Stimulated activated CD8-positive, alpha-beta memory T cell treated with anti-CD3 and anti-CD28 coated beads, Interleukin-12 subunit alpha, Interleukin-12 subunit beta, amount 100 ng/mL, for 1 hour (primary cell): ENCODE results near the gene CD151.

Experiments used
- DNase-seq: peaks from one replicate; pipeline ENCODE4 v3.0.0-alpha.2; 2020; ENCODE audit warnings: low read depth

The CD151 gene

GRCh38 chr11:829176-829846 lies 3.4 kb upstream of the CD151 start:
- no peak for DNase-seq

DNA sequence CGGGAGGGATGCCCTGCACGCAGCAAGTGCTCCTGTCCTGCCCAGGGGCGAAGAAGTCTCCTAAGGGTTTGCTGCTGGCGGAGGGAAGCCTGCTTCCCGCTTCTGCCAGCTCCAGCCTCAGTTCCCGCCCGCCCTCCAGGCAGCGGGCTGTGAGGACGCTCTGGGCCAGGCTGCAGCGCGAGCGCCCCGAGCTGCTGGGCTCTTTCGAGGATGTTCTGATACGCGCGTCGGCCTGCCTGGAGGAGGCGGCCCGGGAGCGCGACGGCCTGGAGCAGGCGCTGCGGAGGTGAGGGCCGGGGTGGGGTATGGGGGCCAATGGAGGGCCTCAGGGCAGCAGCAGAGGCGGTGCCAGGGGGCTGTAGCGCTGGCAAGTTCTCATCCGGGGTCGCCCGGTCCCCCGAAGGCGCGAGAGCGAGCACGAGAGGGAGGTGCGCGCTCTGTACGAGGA lies 2.9 kb upstream of the CD151 start:
- DNase-seq: no peak

GRCh38 chr11:830295-831117 lies 2.2 kb upstream of the CD151 start:
- peak; percentile 42 for DNase-seq

- no peak for DNase-seq
Observed at GRCh38 chr11:831118-831864, 1.5 kb upstream of the CD151 start.

GRCh38 chr11:831961-832528 lies 707 bp upstream of the CD151 start:
- DNase-seq: no peak

- no peak for DNase-seq
Observed at GRCh38 chr11:833114-833791, 501 bp downstream of the CD151 start.

DNA sequence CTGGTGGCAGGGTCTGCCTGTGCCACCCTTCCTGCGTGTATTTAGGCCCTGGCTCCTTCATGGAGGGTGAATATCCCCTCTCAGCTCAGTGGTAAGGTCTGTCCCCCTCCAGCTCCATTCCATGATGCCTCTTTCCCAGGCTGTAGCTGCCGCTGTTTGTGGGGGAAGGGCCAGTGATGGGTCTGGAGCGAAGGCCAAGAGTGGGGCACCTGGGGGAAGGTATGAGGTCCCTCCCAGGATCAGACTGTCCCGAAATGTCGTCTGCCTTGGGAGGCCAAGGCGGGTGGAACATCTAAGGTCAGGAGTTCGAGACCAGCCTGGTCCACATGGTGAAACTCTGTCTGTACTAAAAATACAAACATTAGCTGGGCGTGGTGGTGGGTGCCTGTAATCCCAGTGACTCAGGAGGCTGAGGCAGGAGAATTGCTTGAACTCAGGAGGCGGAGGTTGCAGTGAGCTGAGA lies 1.1 kb downstream of the CD151 start:
- DNase-seq: no peak

DNA sequence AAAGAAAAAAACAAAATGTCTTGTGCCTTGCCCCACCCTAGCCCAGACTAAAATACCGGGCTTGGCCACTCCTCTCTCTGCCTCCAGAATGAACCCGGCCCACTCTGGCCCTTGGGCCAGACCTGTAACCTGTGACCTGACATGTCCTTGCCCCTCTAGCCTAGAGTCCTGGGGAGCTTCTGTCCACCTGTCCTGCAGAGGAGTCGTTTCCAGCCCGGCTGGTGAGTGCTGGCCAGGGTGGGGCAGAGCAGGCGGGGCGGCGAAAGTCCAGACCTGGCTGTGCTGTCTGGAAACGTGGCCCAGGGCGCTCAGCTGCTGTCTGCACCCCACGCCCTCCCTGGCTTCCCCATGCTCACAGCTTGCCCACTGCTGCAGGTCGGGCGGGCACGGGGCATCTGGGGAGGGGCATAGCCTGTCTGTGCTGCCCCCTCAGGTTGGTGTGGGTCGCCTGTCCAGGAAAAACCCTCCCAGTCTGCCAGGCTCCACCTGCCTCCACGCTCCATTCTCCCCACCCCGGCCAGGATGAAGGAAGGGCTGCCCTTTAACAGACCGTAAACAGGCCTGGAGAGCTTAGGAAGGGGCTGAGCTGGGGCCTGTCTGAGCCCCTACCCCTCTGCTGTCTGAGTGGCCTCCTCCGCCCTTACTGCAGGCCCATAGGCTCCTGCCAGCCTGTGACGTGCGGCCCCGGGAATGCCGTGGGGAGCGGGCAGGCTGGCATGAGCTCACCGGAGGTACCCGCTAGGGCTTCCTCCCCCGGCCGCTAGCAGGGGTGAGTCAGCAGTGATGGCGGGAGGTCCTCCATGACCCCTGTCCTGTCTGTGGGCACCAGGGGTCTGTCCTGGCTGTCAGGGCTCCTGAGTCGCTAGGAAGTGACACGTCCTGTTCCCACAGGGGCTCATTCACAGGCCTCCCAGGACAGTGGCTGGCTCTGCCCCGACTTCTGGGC lies 1.9 kb downstream of the CD151 start:
- DNase-seq: no peak

GRCh38 chr11:836274-836673 lies 3.5 kb downstream of the CD151 start:
- no peak for DNase-seq

DNA sequence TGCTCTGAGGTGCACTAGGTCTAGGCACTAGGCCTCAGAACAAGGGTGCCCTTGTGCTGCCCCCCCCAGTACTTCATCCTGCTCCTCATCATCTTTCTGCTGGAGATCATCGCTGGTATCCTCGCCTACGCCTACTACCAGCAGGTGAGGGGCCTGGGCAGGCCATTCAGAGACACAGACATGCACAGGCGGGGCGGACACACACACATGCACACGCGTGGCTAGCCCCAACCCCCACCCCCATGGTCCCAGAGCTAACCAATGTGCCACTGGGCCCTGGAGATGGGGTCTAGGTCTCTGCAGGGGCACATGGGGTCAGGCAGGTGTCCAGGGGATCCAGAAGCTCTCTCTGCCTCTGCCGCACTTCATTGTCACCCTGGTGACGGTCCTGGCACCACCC lies 3.9 kb downstream of the CD151 start:
- DNase-seq: no peak

GRCh38 chr11:837189-837989 lies 4.6 kb downstream of the CD151 start:
- no peak for DNase-seq

GRCh38 chr11:837990-838307 lies 5.2 kb downstream of the CD151 start:
- no peak for DNase-seq

DNA sequence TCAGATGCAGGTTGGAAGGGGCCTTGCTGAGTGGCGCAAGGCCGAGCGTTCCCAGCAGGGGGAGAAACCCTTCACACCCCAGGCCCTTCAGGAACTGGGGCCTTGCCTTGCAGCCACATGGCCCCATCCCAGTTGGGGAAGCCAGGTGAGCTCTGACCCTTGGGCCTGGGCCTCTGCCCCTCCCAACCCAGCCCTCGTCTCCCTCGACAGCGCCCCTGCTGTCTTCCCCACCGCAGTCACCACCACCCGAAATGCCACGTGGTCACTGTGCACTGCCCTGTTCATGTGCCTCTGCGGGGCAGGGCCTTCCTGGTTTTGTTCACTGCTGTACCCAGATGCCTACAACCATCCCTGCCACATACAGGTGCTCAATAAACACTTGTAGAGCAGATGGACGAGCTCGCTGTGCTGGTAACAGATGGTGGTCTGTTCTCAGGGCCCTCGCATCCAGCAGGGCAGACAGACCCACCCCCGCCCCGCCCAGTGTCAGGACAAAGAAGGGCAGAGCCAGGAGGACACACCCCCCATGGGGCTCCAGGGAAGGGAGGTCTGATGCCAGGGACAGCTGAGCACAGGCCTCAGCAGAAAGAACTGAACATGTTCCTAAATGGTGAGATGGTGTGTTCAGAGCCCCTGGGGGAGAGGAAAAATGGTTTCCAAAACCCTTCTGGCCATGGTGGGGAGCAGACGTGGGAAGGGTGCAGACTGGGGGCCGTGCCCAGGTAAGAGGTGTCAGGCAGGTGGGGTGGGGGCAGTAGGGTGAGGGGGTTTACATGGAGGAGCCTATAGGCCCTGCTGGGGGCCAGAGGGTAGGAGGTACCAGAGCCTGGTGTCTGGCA lies 5.9 kb downstream of the CD151 start:
- DNase-seq: no peak

GRCh38 chr11:839280-839623 lies 6.5 kb downstream of the CD151 start:
- DNase-seq: no peak

DNA sequence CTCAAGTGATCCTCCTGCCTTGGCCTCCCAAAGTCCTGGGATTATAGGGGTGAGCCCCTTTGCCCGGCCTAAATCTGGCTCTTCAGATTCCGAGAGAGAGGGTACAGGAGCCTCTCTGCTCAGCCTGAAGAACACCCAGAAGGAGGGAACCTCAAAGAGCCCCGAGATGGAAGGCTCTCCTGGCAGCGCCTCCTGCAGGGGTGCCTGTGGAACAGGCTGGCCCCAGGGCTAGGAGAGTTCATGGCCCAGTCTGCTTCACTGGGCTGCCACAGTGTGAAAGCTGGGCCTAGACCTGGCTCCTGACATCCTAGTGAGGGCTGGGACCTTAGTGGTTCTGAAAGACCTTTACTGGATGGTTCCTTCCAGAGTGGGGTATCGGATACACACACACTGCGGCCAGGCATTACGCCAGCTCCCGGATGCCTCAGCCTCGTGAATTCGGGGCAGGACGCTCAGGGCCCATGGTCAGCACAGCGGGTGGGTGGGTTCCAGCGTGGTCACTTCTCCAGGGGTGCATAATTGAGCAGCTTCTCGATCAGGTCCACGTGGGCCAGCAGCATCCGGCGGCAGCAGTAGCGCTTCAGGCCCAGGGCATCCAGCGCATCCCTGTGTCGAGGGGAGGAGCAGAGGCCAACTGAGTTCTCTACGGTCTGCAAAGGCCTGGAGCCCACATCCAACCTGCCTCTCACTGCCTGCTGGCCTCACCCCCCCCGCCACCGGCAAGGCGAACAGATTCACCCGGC lies 7.3 kb downstream of the CD151 start:
- DNase-seq: no peak

- DNase-seq: no peak
Observed at GRCh38 chr11:841981-842369, 9.2 kb downstream of the CD151 start.

DNA sequence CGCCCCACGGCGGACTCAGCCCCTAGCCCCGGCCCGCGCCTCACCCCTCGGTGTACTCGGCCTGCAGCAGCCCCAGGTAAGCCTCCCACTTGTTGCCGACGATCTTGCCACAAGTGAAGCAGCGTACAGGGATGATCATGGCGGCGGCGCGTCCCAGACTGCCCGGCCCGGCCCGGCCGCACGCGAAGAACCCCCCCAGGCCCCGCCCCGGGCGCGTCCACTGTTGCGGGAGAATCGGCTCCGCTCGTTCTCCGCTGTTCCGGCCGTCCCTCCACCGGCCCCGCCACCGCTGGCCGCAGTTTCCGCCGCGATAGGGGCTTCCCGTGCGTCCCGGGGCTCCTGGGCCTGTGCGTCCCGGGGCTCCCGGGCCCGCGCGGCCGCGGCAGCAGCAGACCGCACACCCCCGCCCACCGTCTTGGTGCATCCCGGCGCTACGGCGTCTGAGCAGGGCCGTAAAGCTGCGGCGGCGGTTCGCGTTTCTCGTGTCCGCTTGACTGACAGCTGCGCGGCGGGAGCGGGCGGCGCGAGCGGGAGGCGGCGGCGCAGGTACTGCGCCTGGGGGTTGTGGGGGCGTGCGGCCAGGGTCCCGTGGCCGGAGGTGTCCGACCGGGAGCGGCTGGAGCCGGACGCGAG lies 9.7 kb downstream of the CD151 start, which contains the start of the genes POLR2L and TSPAN4:
Gene POLR2L (minus strand): TSS at position 160 of the 633 bp plus-strand sequence. CDS start 21 bp downstream, at position 139.
Gene TSPAN4 (plus strand): TSS at position 483 of the 633 bp plus-strand sequence. CDS start 7,453 bp downstream, outside the sequence.
- peak; percentile 74 for DNase-seq
